ENCODE results near the gene GRAP2. TPM values are rescaled to one million over a fixed set of nuclear protein-coding genes. Genes with fewer than 3 reads are reported as not detected.
A peak's percentile ranks its signal among the peaks of the same experiment; 100 is the strongest.
"Not testable (repeated sequence)": the region's sequence is repeated elsewhere in the genome, so short reads cannot be mapped to it uniquely, and the experiment has no call there.

GRAP2 gene
- 100 to 1,000 TPM; 263 to 266 TPM for total RNA-seq

DNA sequence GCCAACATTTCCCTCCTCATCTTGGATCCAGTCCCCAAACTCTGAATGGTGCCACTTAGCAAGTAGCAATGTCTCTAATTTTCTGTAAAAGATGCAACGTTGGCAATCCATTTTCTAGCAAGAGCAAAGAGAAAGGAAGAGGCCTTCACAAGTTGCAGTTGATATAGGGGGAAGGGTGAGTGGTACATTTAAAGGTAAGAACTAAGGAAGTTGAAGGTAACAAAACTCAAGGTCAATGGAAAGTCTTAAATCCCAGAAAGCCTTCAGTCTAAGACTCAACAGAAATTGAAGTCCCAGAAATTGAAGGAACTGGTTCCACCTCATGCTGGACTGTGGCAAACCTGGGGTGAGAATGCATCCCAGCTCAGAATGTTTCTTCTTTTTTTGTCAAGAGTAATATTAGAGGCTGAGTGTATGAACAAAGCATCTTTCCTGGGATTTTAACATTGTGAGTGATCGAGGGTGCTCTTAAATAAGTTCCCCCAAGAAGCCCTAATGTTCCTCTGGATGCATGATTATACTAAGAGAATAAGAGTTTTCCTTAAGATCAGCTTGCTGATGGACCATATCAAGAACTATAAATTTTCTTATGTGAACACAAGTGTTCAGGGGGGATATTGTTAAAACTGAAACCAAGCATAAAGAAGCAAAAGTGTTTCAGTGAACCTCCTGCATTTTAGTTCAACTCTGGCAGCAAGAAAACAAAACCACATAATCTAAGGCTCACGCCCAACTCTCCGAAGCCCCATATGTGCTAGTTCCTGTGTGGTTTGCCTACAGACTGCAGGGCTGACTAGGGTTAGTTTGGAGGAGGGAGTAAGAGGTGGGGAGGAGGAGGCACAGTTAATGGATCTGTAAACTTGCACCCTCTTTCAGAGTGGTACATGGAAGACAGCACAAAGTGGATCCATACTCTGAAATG, at the start of gene GRAP2:
Gene GRAP2 (plus strand): TSS at position 779 of the 922 bp plus-strand sequence. CDS start 46,023 bp downstream, outside the sequence.
- Mint-ChIP-seq H3K27me3 (no peaks in the 10 kb centered on the region), H3K27ac (peak within 1 kb of the TSS; percentile 98), H3K4me3 (peak within 1 kb of the TSS; percentile 99), H3K4me1 (peaks cover 17% of the 10 kb centered on the region), H3K9me3 (no peaks in the 10 kb centered on the region), H3K36me3 (peaks cover 37% of the 10 kb centered on the region)
- DNase-seq = peak; percentile 65
- POLR2A ChIA-PET = interaction anchor here (0.7 to 4.6 kb wide), 7 partner anchors 14 to 126 kb away, joined by 3 to 63 read pairs (median 5); no protein-coding TSS in a partner anchor
- ATAC-seq (ENCODE audit: low read depth) = peak; percentile 92

DNA sequence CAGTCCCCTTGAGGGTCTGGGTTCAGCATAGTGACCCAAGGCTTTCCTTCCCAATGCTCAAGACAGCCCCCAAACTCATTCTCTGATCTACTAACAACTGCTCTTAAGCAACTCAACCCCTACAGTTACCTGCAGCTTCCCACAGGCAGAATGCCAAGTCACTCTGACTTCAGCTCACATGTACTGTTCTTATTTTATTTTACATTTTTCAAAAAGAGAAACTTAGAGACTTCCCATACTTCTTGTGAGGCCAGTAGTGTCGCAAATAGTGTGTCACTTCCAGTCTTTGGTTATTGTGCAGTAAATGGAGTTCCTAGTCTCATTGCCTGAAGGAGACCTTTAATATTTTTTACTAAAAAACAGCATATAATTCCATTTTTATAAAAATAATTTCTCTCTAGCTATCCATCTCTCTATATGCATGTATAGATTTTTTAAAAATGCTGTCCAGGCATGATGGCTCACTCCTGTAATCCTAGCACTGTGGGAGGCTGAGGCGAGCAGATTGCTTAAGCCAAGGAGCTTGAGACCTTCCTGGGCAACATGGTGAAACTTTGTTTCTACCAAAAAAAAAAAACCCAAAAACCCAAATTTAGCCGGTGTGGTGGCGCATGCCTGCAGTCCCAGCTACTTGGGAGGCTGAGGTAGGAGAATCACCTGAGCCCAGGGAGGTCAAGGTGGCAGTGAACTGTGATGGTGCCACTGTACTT, 49.1 kb upstream of the GRAP2 start:
- no peak overlapping the region for H3K27ac Mint-ChIP-seq
- H3K36me3 Mint-ChIP-seq = no peaks in the 10 kb centered on the region

DNA sequence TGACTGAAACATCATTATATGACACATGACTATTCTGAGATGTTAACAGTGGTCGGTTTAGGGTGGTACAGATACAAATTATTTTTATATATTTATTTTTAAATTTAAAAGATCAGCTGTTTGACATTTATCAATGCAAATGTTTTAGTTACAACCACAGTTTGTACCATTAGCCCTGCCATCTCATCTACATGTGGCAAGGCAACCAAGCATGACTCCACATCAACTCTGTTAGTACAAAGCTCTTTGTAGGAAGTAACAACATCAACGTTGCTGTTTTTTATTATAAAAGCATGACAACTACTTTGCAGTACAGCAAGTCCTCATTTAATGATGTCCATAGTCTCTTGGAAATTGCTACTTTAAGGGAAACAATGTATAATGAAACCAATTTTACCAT, 48.1 kb upstream of the GRAP2 start:
- Mint-ChIP-seq H3K9me3 (no peaks in the 10 kb centered on the region), H3K27me3 (peaks cover 14% of the 10 kb centered on the region), H3K36me3 (no peaks in the 10 kb centered on the region), H3K4me3 (no peak overlapping the region), H3K27ac (no peak overlapping the region), H3K4me1 (no peaks in the 10 kb centered on the region)
- POLR2A ChIA-PET = interaction anchor here (0.6 kb wide), 1 partner anchor 134 kb away, joined by 4 read pairs; no protein-coding TSS in a partner anchor
- no peak for DNase-seq
- ATAC-seq (ENCODE audit: low read depth) = no peak

More for the DNA sequence above, 49.1 kb upstream of the GRAP2 start:
- POLR2A ChIA-PET = no interaction called here
- no peaks in the 10 kb centered on the region for H3K4me1 Mint-ChIP-seq
- no peaks in the 10 kb centered on the region for H3K9me3 Mint-ChIP-seq
- peaks cover 12% of the 10 kb centered on the region for H3K27me3 Mint-ChIP-seq
- no peak for DNase-seq
- H3K4me3 Mint-ChIP-seq = no peak overlapping the region
- no peak for ATAC-seq (ENCODE audit: low read depth)

DNA sequence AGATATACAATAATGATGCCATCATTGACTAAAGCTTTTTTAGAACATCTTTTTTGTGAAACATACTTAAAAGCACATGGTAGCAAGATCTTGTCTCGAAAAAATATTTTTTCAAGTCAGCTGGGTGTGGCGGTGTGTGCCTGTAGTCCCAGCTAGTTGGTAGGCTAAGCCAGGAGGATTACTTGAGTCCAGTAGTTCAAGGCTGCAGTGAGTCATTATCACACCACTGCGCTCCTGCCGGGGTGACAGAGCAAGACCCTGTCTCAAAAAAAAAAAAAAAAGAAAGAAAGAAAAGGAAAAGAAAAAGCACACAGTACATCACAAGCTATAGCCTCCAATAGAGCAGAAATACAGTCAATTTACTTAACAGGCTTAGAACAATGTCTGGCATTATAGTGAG, 44.3 kb upstream of the GRAP2 start:
- ATAC-seq (ENCODE audit: low read depth) = no peak
- POLR2A ChIA-PET = interaction anchor here (0.6 kb wide), 1 partner anchor 83 kb away, joined by 4 read pairs; no protein-coding TSS in a partner anchor
- no peak for DNase-seq
- no peak overlapping the region for H3K4me3 Mint-ChIP-seq
- H3K4me1 Mint-ChIP-seq = peaks cover 8% of the 10 kb centered on the region
- no peaks in the 10 kb centered on the region for H3K9me3 Mint-ChIP-seq
- peaks cover 10% of the 10 kb centered on the region for H3K27me3 Mint-ChIP-seq
- no peak overlapping the region for H3K27ac Mint-ChIP-seq
- H3K36me3 Mint-ChIP-seq = no peaks in the 10 kb centered on the region

DNA sequence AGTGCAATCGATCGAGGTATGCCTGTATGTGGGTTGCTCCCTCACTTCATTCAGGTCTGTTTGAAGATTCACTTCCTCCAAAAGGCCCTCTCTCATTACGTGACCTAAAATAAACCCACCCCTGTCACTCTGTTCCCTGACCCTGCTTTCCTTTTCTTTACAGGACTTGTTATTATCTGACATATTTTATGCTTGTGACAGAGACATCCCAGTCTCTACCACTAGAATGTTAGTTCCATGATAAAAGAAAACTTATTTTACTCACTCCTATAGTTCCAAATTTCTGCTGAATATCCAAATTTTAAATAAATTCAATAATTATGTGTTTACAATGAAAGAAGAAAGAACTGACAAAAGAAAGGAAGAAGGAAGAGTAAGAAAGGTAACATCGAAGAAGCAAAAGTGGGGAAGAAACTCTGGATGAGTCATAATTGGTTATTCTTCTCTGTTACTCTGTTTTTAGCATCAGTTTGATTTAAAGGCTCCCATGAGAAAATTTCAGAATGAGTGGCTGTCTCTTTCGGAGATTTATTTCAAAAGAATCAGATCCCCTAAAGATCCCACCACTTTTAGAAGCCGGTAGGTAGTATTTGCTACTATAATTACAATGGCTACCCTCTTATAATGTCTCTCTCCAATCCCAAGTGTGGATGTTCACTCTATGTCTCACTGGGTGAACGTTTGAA, 40.8 kb upstream of the GRAP2 start:
- Mint-ChIP-seq H3K4me1 (peaks cover 8% of the 10 kb centered on the region), H3K27ac (no peak overlapping the region), H3K36me3 (no peaks in the 10 kb centered on the region), H3K27me3 (peaks cover 7% of the 10 kb centered on the region), H3K9me3 (no peaks in the 10 kb centered on the region), H3K4me3 (peak overlapping the region; percentile 12)
- POLR2A ChIA-PET = no interaction called here
- ATAC-seq (ENCODE audit: low read depth) = no peak
- no peak for DNase-seq

DNA sequence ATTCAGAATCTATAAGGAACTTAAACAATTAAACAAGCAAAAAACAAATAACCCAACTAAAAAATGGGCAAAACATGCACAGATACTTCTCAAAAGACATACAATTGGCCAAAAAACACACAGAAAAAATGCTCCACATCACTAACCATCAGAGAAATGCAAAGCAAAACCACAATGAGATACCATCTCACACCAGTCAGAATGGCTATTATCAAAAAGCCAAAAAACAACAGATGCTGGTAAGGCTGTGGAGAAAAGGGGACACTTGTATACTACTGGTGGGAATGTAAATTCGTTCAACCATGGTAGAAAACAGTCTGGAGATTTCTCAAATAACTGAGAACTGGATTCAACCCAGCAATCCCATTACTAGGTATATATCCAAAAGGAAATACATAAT, 32.1 kb upstream of the GRAP2 start:
- ATAC-seq (ENCODE audit: low read depth) (no peak), DNase-seq (no peak)
- H3K27me3 Mint-ChIP-seq = peaks cover 10% of the 10 kb centered on the region
- H3K9me3 Mint-ChIP-seq = peaks cover 5% of the 10 kb centered on the region
- H3K4me1 Mint-ChIP-seq = peaks cover 4% of the 10 kb centered on the region
- H3K36me3 Mint-ChIP-seq = peaks cover 8% of the 10 kb centered on the region
- POLR2A ChIA-PET = no interaction called here
- no peak overlapping the region for H3K27ac Mint-ChIP-seq
- H3K4me3 Mint-ChIP-seq = no peak overlapping the region

DNA sequence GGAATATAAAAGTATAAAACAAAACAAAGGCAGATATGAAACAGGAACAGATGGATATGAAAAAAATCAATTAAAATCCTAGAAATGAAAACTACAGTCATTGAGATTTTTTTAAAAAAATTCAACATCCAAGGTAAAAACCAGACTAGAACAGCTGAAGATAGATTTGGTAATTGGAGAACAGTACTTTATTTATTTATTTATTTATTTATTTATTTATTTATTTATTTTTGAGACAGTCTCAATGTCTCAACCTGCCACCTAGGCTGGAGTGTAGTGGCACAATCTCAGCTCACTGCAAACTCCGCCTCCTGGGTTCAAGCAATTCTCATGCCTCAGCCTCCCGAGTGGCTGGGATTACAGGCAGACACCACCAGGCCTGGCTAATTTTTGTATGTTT, 31.1 kb upstream of the GRAP2 start:
- H3K27me3 Mint-ChIP-seq; ATAC-seq (ENCODE audit: low read depth); POLR2A ChIA-PET; H3K4me3 Mint-ChIP-seq; H3K27ac Mint-ChIP-seq; H3K9me3 Mint-ChIP-seq; H3K36me3 Mint-ChIP-seq; DNase-seq; H3K4me1 Mint-ChIP-seq: not testable (repeated sequence)

DNA sequence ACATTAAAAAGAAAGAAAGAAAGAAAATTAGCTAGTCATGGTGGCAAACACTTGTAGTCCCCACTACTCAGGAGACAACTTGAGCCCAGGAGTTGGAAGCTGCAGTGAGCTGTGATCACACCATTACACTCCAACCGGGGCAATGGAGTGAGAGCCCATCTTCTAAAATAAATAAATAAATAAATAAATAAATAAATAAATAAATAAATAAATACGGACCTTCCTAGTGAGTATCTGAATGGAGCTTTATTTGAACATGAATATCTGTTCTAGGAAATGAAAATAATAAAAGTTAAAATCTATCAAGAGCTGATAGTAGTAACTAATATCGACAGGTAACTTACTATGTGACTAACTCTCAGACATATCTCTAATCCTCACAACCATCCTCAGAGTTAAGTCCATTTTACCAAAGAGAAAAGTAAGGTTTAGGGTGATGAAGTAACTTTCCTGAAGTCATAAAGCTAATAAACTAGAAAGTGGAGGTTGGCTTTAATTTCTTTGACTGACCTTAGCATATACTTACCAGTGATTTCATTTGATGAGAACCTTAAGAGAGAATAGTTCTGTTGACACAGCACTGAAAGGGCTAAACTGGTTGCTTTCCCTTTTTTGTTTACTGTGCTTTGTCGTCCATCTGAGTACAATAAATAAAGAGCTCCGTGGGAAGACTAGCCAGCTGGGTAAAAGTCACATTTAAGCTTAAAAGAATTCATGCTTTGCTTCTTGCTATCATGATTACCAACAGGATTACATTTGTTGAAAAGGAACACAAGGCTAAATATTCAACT, 29.7 kb upstream of the GRAP2 start:
- no peak for ATAC-seq (ENCODE audit: low read depth)
- no peak overlapping the region for H3K27ac Mint-ChIP-seq
- no peak for DNase-seq
- POLR2A ChIA-PET = interaction anchor here (0.5 kb wide), 1 partner anchor 146 kb away, joined by 6 read pairs; no protein-coding TSS in a partner anchor
- peaks cover 3% of the 10 kb centered on the region for H3K9me3 Mint-ChIP-seq
- H3K4me1 Mint-ChIP-seq = peaks cover 2% of the 10 kb centered on the region
- H3K27me3 Mint-ChIP-seq = peaks cover 4% of the 10 kb centered on the region
- H3K4me3 Mint-ChIP-seq = no peak overlapping the region
- H3K36me3 Mint-ChIP-seq = peaks cover 5% of the 10 kb centered on the region

DNA sequence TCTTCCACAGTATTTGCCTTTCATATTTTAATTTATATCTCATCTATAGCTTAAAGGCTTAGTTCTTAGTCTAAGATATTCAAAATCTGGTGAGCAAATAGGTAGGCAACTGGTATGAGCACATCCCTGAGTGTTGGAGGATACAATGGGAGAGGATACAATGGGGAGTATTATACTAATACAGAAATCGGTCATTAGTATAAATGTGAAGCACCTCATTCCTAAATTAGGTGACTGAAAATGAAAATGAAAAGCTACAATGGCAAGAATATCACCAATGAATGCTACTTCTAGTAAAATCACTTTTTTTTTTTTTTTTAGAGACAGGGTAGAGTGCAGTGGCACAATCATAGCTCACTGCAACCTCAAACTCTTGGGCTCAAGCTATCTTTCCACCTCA, 28.3 kb upstream of the GRAP2 start:
- peaks cover 5% of the 10 kb centered on the region for H3K36me3 Mint-ChIP-seq
- no peak for ATAC-seq (ENCODE audit: low read depth)
- peaks cover 3% of the 10 kb centered on the region for H3K9me3 Mint-ChIP-seq
- H3K4me3 Mint-ChIP-seq = no peak overlapping the region
- no peak for DNase-seq
- no peak overlapping the region for H3K27ac Mint-ChIP-seq
- H3K4me1 Mint-ChIP-seq = peaks cover 2% of the 10 kb centered on the region
- POLR2A ChIA-PET = no interaction called here
- H3K27me3 Mint-ChIP-seq = peaks cover 4% of the 10 kb centered on the region

DNA sequence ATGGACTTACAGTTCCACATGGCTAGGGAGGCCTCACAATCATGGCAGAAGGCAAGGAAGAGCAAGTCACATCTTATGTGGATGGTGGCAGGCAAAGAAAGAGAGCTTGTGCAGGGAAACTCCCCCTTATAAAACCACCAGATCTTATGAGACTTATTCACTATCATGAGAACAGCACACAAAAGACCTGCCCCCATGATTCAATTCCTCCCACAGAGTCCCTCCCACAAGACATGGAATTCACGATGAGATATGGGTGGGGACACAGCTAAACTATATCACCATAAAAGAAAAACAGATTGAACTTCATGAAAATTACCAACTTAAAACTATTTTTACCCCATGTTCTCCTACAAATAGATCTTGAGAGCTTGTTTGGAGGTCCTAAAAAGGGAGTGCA, 26.9 kb upstream of the GRAP2 start:
- POLR2A ChIA-PET = no interaction called here
- Mint-ChIP-seq H3K4me3 (no peak overlapping the region), H3K4me1 (peaks cover 2% of the 10 kb centered on the region), H3K27ac (no peak overlapping the region), H3K9me3 (peaks cover 2% of the 10 kb centered on the region), H3K36me3 (peaks cover 3% of the 10 kb centered on the region), H3K27me3 (peaks cover 4% of the 10 kb centered on the region)
- no peak for DNase-seq
- ATAC-seq (ENCODE audit: low read depth) = no peak

DNA sequence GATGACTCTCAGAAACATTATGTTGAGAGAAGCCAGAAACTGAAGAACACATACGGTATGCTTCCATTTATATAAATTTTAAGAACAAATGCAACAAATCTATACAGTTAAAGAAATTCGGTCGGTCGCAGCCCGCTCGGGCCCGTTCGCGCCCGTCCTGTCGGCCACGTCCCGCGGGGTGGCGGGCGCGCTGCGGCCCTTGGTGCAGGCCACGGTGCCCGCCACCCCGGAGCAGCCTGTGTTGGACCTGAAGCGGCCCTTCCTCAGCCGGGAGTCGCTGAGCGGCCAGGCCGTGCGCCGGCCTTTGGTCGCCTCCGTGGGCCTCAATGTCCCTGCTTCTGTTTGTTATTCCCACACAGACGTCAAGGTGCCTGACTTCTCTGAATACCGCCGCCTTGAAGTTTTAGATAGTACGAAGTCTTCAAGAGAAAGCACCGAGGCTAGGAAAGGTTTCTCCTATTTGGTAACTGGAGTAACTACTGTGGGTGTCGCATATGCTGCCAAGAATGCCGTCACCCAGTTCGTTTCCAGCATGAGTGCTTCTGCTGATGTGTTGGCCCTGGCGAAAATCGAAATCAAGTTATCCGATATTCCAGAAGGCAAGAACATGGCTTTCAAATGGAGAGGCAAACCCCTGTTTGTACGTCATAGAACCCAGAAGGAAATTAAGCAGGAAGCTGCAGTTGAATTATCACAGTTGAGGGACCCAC, 25.6 kb upstream of the GRAP2 start:
- H3K4me1 Mint-ChIP-seq; H3K36me3 Mint-ChIP-seq; POLR2A ChIA-PET; H3K27ac Mint-ChIP-seq; H3K27me3 Mint-ChIP-seq; H3K9me3 Mint-ChIP-seq; ATAC-seq (ENCODE audit: low read depth); H3K4me3 Mint-ChIP-seq: not testable (repeated sequence)
- peak; percentile 41 for DNase-seq

DNA sequence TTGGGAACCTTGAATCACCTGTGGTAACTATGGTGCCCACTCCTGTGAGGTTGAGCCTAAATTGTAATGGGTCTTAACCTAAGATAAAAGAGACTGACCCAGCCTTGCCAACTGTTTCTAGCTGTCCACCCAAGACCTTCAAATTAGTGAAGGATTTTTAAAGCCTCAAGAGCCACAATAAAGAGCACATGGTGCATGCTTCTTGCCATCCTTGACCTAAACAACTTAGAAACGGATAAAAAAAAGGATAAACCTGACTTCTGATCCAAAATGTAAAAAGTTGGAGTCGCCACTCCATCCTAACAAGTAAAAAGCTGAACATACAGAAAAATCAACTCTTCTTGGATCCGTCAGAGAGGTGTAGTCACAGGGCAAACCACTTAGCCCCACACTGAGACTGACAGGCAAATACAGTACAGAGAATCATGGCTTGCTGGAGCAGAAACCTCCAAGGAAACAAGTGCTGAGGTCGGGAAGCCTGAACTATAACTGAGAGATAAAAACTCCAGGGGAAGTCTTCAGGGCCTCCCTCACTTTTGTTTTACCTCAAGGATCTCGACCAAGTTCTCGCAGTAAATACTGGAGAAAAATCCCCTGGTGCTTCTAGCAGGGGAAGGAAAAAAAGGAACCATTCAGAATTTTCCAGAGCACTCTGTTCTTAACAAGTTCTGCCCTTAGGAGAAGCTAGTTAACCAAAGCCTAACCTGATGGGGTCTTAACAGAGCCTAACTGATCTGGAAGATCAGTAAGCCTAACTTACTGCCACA, 23.6 kb upstream of the GRAP2 start:
- Mint-ChIP-seq H3K36me3 (peaks cover 1% of the 10 kb centered on the region), H3K4me3 (no peak overlapping the region), H3K9me3 (no peaks in the 10 kb centered on the region), H3K27me3 (peaks cover 6% of the 10 kb centered on the region), H3K27ac (no peak overlapping the region), H3K4me1 (peaks cover 3% of the 10 kb centered on the region)
- DNase-seq (no peak), ATAC-seq (ENCODE audit: low read depth) (no peak)
- POLR2A ChIA-PET = no interaction called here

Data from activated naive CD8-positive, alpha-beta T cell treated with anti-CD3 and anti-CD28 coated beads, Interleukin-2, amount 10 ng/mL, durations not matched to agents 7 days and 5 days (primary cell).